Endodermal cell (in vitro differentiated cells): ENCODE results near the gene NCOA6. TPM values are rescaled to one million over a fixed set of nuclear protein-coding genes. Genes with fewer than 3 reads are reported as not detected.
"Not testable (repeated sequence)": the region's sequence is repeated elsewhere in the genome, so short reads cannot be mapped to it uniquely, and the experiment has no call there.

Experiments used
- DNase-seq: peaks from one replicate; pipeline ENCODE4 v3.0.0-alpha.2; 2017
- H3K27ac ChIP-seq: 2 replicates; pipeline ENCODE4 v1.5.1; 2013; ENCODE audit warnings: mild to moderate bottlenecking, low read depth, low read length, moderate library complexity
- H3K27me3 ChIP-seq: 2 replicates; pipeline ENCODE4 v1.6.1; 2013; ENCODE audit warnings: mild to moderate bottlenecking, low read length, moderate library complexity; ENCODE audit not compliant: insufficient read depth, control insufficient read depth, poor library complexity, severe bottlenecking
- H3K36me3 ChIP-seq: 2 replicates; pipeline ENCODE4 v1.7.0; 2013; ENCODE audit warnings: mild to moderate bottlenecking, low read length, moderate library complexity; ENCODE audit not compliant: control insufficient read depth, insufficient read depth
- H3K4me1 ChIP-seq: one replicate; pipeline ENCODE4 v1.7.0; 2013; ENCODE audit warnings: low read length; ENCODE audit not compliant: control insufficient read depth, insufficient read depth
- H3K4me3 ChIP-seq: 2 replicates; pipeline ENCODE4 v1.5.1; 2013; ENCODE audit warnings: mild to moderate bottlenecking, low read length, moderate library complexity
- H3K9ac ChIP-seq: 2 replicates; pipeline ENCODE4 v1.6.1; 2013; ENCODE audit warnings: mild to moderate bottlenecking, low read length, moderate library complexity; ENCODE audit not compliant: poor library complexity, severe bottlenecking; ENCODE audit errors: extremely low read depth
- H3K9me3 ChIP-seq: 2 replicates; pipeline ENCODE4 v1.6.1; 2013; ENCODE audit warnings: mild to moderate bottlenecking, low read length, moderate library complexity; ENCODE audit not compliant: control insufficient read depth
- H3K27ac Mint-ChIP-seq: 2 replicates; pipeline ENCODE4 v1.8.0; 2020; ENCODE audit warnings: mixed read lengths
- H3K27me3 Mint-ChIP-seq: 2 replicates; pipeline ENCODE4 v1.8.0; 2021; ENCODE audit warnings: mild to moderate bottlenecking, mixed read lengths; ENCODE audit not compliant: insufficient read depth
- H3K36me3 Mint-ChIP-seq: 2 replicates; pipeline ENCODE4 v1.8.0; 2020; ENCODE audit warnings: low read depth, mixed read lengths
- H3K4me1 Mint-ChIP-seq: 2 replicates; pipeline ENCODE4 v1.8.0; 2020; ENCODE audit warnings: mixed read lengths
- H3K4me3 Mint-ChIP-seq: 2 replicates; pipeline ENCODE4 v1.8.0; 2020; ENCODE audit warnings: mild to moderate bottlenecking, moderate library complexity, mixed read lengths
- H3K9me3 Mint-ChIP-seq: 2 replicates; pipeline ENCODE4 v1.8.0; 2020; ENCODE audit warnings: mild to moderate bottlenecking, mixed read lengths
- WGBS, 2 experiments: methylation state at CpG; one replicate each; pipeline versions ENCODE4 v1.1.5 to v1.1.7; 2013; ENCODE audit warnings: missing lambda C conversion rate in 2 of 2, mixed read lengths in 1 of 2; ENCODE audit not compliant: insufficient coverage in 1 of 2, insufficient read length in 1 of 2; 5-methylcytosine and 5-hydroxymethylcytosine counted together
- total RNA-seq, 2 donors: library from RNA; stranded (reverse); fragmentation: NEBNext Ultra II Directional in 1 of 2; extraction: Animal tissue kit (Norgen Biotek cat#: 25700) in 1 of 2; gene quantifications; 2 replicates in 1 of 2; 3 replicates in 1 of 2; pipeline ENCODE4 v1.2.1, GENCODE V29; 2021
- TF ChIP-seq, protein P1 (sequence below): fragments of 200-600 bp; sonication (generic); conservative IDR thresholded peaks from 2 replicates; pipeline ENCODE4 v1.5.0; 2021; ENCODE audit warnings: antibody characterized with exemption, mild to moderate bottlenecking

NCOA6 gene
- total RNA-seq, 2 donors from 2014 or later = 27.1 to 37.4 TPM

DNA sequence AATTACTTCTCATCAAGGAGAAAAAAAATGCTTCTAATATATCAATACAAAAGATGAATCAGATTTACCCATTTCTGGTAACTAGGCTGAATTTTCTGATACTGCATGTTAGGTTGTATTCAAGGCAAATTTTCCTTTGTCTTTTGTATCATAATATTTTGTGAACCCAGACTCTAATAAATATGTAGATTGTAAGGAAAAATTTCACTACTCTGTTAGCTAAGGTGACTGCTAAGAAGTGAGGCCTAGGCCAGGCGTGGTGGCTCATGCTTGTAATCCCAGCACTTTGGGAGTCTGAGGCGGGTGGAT is 108.6 kb downstream of the NCOA6 start:
- TF ChIP-seq, protein P1, sequence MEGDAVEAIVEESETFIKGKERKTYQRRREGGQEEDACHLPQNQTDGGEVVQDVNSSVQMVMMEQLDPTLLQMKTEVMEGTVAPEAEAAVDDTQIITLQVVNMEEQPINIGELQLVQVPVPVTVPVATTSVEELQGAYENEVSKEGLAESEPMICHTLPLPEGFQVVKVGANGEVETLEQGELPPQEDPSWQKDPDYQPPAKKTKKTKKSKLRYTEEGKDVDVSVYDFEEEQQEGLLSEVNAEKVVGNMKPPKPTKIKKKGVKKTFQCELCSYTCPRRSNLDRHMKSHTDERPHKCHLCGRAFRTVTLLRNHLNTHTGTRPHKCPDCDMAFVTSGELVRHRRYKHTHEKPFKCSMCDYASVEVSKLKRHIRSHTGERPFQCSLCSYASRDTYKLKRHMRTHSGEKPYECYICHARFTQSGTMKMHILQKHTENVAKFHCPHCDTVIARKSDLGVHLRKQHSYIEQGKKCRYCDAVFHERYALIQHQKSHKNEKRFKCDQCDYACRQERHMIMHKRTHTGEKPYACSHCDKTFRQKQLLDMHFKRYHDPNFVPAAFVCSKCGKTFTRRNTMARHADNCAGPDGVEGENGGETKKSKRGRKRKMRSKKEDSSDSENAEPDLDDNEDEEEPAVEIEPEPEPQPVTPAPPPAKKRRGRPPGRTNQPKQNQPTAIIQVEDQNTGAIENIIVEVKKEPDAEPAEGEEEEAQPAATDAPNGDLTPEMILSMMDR = no peak
- no peaks in the 10 kb centered on the region for H3K4me1 ChIP-seq
- DNase-seq = no peak
- H3K36me3 ChIP-seq = peaks cover 46% of the 10 kb centered on the region
- no peaks in the 10 kb centered on the region for H3K9me3 ChIP-seq
- H3K27me3 Mint-ChIP-seq = peaks cover 5% of the 10 kb centered on the region
- no peak overlapping the region for H3K27ac Mint-ChIP-seq
- H3K27me3 ChIP-seq = no peaks in the 10 kb centered on the region
- H3K27ac ChIP-seq = no peak overlapping the region
- 86 to 95% methylated on average over 2 of the region's 2 CpGs for WGBS, 2 experiments
- no peak overlapping the region for H3K9ac ChIP-seq
- H3K4me3 ChIP-seq = no peak overlapping the region
- H3K9me3 Mint-ChIP-seq = no peaks in the 10 kb centered on the region
- peaks cover 60% of the 10 kb centered on the region for H3K36me3 Mint-ChIP-seq
- H3K4me1 Mint-ChIP-seq = peaks cover 9% of the 10 kb centered on the region
- no peak overlapping the region for H3K4me3 Mint-ChIP-seq

DNA sequence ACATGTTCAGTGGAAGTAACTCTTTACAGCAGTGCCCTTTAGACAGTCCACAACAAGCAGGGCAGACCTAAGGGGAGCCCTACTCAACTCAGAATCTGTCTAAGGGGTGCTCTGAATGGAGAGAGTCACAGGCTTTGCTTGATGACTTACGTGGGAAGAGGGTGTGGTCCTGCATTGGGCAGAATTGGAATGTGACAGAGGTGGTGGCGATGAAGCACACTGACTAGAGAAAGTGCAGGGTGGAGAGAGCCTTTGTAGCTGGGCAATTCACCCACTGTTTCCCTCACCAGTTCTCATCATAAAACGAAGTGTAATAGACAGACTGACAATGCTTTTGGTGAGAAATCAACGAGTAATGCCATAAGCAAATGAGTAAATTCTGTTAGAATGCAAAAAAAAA is 110.1 kb downstream of the NCOA6 start:
- H3K9ac ChIP-seq = no peak overlapping the region
- TF ChIP-seq, protein P1 = no peak
- Mint-ChIP-seq H3K4me3 (no peak overlapping the region), H3K36me3 (peaks cover 60% of the 10 kb centered on the region), H3K27ac (no peak overlapping the region), H3K4me1 (peaks cover 7% of the 10 kb centered on the region), H3K9me3 (no peaks in the 10 kb centered on the region), H3K27me3 (peaks cover 20% of the 10 kb centered on the region)
- DNase-seq = no peak
- H3K9me3 ChIP-seq = no peaks in the 10 kb centered on the region
- H3K27ac ChIP-seq = no peak overlapping the region
- H3K36me3 ChIP-seq = peaks cover 43% of the 10 kb centered on the region
- peaks cover 12% of the 10 kb centered on the region for H3K27me3 ChIP-seq
- H3K4me1 ChIP-seq = no peaks in the 10 kb centered on the region
- WGBS, 2 experiments = 93 to 98% methylated on average over 4 of the region's 4 CpGs
- no peak overlapping the region for H3K4me3 ChIP-seq

DNA sequence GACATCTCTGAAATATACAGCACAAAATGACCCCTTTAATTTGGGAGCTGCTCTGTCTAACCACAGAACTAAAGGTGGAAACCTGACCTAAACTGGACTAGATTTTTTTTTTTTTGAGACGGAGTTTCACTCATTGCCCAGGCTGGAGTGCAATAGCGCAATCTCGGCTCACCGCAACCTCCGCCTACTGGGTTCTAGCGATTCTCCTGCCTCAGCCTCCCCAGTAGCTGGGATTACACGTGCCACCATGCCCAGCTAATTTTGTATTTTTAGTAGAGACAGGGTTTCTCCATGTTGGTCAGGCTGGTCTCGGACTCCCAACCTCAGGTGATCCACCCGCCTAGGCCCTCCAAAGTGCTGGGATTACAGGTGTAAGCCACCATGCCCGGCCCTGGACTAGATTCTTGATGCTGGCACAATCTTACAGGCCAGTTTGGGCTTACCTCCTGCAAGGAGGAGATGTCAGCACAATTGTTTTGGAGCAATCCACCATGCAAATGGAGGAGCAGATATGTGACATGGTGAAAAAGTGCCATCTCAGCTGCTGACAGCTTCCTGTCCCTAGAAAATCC is 111.4 kb downstream of the NCOA6 start:
- DNase-seq, H3K4me1 Mint-ChIP-seq, H3K9me3 Mint-ChIP-seq, H3K4me3 Mint-ChIP-seq, H3K4me1 ChIP-seq, H3K9me3 ChIP-seq, H3K27ac ChIP-seq, H3K9ac ChIP-seq, H3K27ac Mint-ChIP-seq, H3K4me3 ChIP-seq: not testable (repeated sequence)
- Histone ChIP-seq H3K36me3 (peaks cover 38% of the 10 kb centered on the region), H3K27me3 (peaks cover 16% of the 10 kb centered on the region)
- peaks cover 23% of the 10 kb centered on the region for H3K27me3 Mint-ChIP-seq
- peaks cover 48% of the 10 kb centered on the region for H3K36me3 Mint-ChIP-seq
- WGBS, 2 experiments = 92 to 94% methylated on average over 10 of the region's 10 CpGs
